Measurements from ENCODE around the gene ASGR2. TPM values are rescaled to one million over a fixed set of nuclear protein-coding genes. Genes with fewer than 3 reads are reported as not detected.
"Not testable (repeated sequence)": the region's sequence is repeated elsewhere in the genome, so short reads cannot be mapped to it uniquely, and the experiment has no call there.

ASGR2 gene, protein sequence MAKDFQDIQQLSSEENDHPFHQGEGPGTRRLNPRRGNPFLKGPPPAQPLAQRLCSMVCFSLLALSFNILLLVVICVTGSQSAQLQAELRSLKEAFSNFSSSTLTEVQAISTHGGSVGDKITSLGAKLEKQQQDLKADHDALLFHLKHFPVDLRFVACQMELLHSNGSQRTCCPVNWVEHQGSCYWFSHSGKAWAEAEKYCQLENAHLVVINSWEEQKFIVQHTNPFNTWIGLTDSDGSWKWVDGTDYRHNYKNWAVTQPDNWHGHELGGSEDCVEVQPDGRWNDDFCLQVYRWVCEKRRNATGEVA
- not detected for total RNA-seq (2021; fragmentation: NEBNext Ultra II Directional; extraction: Animal tissue kit (Norgen Biotek cat#: 25700))
- long read RNA-seq = 0 reads

DNA sequence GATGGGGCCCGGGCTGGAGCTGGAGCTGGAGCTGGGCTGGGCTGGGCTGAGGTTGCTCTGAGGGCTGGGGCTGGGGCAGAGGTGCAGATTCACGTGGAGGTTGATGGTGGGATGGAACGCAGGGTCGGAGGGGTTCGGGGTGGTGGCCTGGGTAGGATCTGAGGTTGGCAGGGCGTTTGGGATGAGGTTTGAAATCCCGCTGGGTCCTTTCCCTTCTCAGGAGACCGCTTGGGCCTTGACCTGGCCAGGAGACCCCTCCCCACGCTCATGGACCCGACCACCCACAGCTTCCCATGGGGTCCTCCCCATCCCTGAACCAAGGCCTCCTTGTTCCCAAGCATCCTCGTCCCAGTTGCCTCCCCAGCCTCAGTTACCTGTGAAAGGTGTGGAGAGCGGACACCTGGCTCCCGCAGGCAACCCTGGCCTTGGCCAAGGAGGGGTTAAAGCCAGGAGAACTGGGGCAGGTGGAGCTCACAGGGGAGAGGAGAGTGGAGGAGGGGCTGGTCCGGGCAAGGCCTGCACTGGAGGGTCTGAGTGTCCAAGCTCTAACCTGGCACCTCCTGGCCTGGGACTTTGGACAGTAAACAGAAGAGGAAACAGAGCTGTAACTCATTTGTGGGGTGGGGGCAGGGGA is at the start of gene ASGR2:
Gene ASGR2, minus strand, starts transcription at position 582 of the 634 bp plus-strand sequence. CDS start 582 bp downstream, outside the sequence.
- Mint-ChIP-seq H3K36me3 (ENCODE audit: low read depth) (no peaks in the 10 kb centered on the region), H3K4me1 (ENCODE audit: low read depth) (no peaks in the 10 kb centered on the region), H3K4me3 (no peak within 1 kb of the TSS), H3K27ac (no peak within 1 kb of the TSS), H3K27me3 (ENCODE audit: insufficient read depth) (peaks cover 20% of the 10 kb centered on the region), H3K9me3 (no peaks in the 10 kb centered on the region)
- DNase-seq = no peak
- TF ChIP-seq, protein P1, sequence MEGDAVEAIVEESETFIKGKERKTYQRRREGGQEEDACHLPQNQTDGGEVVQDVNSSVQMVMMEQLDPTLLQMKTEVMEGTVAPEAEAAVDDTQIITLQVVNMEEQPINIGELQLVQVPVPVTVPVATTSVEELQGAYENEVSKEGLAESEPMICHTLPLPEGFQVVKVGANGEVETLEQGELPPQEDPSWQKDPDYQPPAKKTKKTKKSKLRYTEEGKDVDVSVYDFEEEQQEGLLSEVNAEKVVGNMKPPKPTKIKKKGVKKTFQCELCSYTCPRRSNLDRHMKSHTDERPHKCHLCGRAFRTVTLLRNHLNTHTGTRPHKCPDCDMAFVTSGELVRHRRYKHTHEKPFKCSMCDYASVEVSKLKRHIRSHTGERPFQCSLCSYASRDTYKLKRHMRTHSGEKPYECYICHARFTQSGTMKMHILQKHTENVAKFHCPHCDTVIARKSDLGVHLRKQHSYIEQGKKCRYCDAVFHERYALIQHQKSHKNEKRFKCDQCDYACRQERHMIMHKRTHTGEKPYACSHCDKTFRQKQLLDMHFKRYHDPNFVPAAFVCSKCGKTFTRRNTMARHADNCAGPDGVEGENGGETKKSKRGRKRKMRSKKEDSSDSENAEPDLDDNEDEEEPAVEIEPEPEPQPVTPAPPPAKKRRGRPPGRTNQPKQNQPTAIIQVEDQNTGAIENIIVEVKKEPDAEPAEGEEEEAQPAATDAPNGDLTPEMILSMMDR (IDR thresholded peaks at IDR 0.05) = no peak

DNA sequence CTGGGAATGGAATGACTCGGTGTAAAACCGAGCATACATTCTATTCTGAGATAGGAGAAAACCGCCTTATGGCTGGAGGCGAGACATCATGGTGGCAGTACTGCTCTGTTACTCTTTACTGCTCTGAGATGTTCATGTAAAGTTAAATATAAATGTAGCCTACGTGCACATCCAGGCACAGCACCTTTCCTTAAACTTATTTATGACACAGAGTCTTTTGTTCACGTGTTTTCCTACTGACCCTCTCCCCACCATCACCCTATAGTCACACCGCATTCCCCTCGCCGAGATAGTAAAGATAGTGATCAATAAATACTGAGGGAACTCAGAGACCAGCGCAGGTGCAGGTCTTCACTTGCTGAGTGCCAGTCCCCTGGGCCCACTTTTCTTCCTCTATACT is 44.9 kb upstream of the ASGR2 start:
- not testable (repeated sequence) for H3K4me3 Mint-ChIP-seq; H3K9me3 Mint-ChIP-seq; H3K36me3 Mint-ChIP-seq (ENCODE audit: low read depth); H3K27ac Mint-ChIP-seq; DNase-seq; H3K4me1 Mint-ChIP-seq (ENCODE audit: low read depth)
- peaks cover 42% of the 10 kb centered on the region for H3K27me3 Mint-ChIP-seq (ENCODE audit: insufficient read depth)

- H3K4me1 Mint-ChIP-seq (ENCODE audit: low read depth); DNase-seq; H3K9me3 Mint-ChIP-seq; H3K36me3 Mint-ChIP-seq (ENCODE audit: low read depth); H3K27ac Mint-ChIP-seq; H3K4me3 Mint-ChIP-seq: not testable (repeated sequence)
- peaks cover 41% of the 10 kb centered on the region for H3K27me3 Mint-ChIP-seq (ENCODE audit: insufficient read depth)
These were observed 43.8 kb upstream of the ASGR2 start for GRCh38 chr17:7158424-7158823.

- TF ChIP-seq, protein P1 (IDR thresholded peaks at IDR 0.05) = no peak
- Mint-ChIP-seq H3K27me3 (ENCODE audit: insufficient read depth) (peaks cover 38% of the 10 kb centered on the region), H3K36me3 (ENCODE audit: low read depth) (no peaks in the 10 kb centered on the region), H3K4me1 (ENCODE audit: low read depth) (no peaks in the 10 kb centered on the region), H3K27ac (no peak overlapping the region), H3K4me3 (no peak overlapping the region), H3K9me3 (no peaks in the 10 kb centered on the region)
- DNase-seq = no peak
These were observed 41.8 kb upstream of the ASGR2 start for GRCh38 chr17:7156342-7156940.

GRCh38 chr17:7147772-7148171 is 33.1 kb upstream of the ASGR2 start:
- Mint-ChIP-seq H3K27ac (no peak overlapping the region), H3K9me3 (no peaks in the 10 kb centered on the region), H3K4me1 (ENCODE audit: low read depth) (peaks cover 6% of the 10 kb centered on the region; the same call in 1 of the 2 replicates), H3K4me3 (no peak overlapping the region), H3K36me3 (ENCODE audit: low read depth) (no peaks in the 10 kb centered on the region), H3K27me3 (ENCODE audit: insufficient read depth) (peaks cover 13% of the 10 kb centered on the region)
- TF ChIP-seq, protein P1 (IDR thresholded peaks at IDR 0.05) = no peak
- DNase-seq = no peak

DNA sequence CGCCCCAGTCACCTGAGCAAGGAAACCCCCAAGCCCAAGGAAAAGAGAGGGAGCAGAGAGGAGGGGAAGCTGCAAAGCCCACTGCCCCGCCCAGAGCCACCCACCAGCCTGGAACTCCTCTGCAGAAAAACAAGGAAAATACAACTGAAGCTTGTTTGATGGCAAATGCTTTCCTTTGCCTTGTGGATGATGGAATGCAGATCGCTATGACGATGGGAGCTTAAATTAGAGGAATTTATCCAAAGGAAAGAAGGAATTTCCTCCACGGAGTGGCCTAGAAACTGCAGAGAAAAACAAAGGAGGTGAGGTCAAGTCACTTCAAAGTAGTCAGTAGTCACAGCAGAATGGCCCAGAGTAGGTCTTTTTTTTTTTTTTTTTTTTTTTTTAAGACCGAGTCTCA is 31.5 kb upstream of the ASGR2 start:
- no peaks in the 10 kb centered on the region for H3K9me3 Mint-ChIP-seq
- H3K27ac Mint-ChIP-seq = no peak overlapping the region
- peak; percentile 25 for DNase-seq
- H3K27me3 Mint-ChIP-seq (ENCODE audit: insufficient read depth) = peaks cover 20% of the 10 kb centered on the region
- H3K36me3 Mint-ChIP-seq (ENCODE audit: low read depth) = no peaks in the 10 kb centered on the region
- TF ChIP-seq, protein P1 (IDR thresholded peaks at IDR 0.05) = no peak
- peaks cover 6% of the 10 kb centered on the region; the same call in 1 of the 2 replicates for H3K4me1 Mint-ChIP-seq (ENCODE audit: low read depth)
- H3K4me3 Mint-ChIP-seq = no peak overlapping the region
